HG03378 (cell line): ENCODE data around the gene SPATA32.
"Not testable (repeated sequence)": the region's sequence is repeated elsewhere in the genome, so short reads cannot be mapped to it uniquely, and the experiment has no call there.

Experiments used
- ATAC-seq: cut with Tn5 transposase; IDR thresholded peaks from one replicate; pipeline ENCODE4 v1.9.1; 2021; ENCODE audit warnings: mild to moderate bottlenecking, moderate library complexity; ENCODE audit not compliant: unreplicated experiment

The SPATA32 gene

GRCh38 chr17:45273551-45273957 is 11.7 kb upstream of the SPATA32 start:
- no peak for ATAC-seq

GRCh38 chr17:45271603-45272002 is 9.7 kb upstream of the SPATA32 start:
- ATAC-seq = no peak

DNA sequence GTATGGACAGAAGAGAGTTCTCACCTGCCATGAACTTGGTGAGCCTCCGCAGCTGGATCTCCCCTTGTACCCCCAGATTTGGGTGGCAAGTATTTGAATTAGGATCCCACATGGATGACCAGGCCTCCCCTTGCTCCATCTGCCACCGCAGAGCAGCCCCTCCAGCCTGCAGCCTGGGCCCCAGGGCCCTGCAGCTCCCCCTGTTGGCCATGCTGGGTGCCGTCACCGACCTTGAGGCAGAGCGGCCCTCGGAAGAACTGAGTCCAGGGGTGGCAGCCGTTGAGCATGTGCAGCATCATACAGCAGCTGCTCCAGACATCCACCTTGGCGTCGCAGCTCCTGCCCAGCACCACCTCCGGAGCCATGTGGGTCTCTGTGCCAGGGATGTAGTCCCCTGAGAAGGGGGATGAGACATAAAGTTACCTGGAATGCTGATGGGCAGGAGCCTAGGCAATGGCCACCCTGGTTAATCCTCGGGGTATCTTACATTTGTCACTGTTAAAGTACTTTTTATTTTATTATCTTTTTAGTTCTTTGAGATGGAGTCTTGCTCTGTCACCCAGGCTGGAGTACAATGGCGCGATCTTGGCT is 9.0 kb upstream of the SPATA32 start:
- no peak for ATAC-seq

DNA sequence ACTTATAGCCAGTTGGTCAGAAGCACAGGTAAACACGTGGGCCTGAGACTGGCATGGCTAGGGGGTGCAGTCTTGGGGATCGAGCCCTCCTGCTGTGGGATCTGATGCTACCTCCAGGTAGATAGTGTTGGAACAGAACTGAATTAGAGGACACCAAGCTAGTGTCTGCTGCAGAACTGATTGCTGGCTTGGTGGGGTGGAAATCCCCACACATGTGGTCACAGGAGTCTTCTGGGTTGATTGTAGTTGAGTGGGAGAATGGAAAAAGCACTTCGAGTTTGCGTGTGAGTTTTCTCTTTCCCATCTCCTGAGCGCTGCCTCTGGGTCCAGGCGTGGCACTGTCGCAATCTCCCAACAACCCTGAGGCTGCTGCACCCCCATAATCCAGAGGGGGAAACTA is 8.0 kb upstream of the SPATA32 start:
- ATAC-seq = no peak

DNA sequence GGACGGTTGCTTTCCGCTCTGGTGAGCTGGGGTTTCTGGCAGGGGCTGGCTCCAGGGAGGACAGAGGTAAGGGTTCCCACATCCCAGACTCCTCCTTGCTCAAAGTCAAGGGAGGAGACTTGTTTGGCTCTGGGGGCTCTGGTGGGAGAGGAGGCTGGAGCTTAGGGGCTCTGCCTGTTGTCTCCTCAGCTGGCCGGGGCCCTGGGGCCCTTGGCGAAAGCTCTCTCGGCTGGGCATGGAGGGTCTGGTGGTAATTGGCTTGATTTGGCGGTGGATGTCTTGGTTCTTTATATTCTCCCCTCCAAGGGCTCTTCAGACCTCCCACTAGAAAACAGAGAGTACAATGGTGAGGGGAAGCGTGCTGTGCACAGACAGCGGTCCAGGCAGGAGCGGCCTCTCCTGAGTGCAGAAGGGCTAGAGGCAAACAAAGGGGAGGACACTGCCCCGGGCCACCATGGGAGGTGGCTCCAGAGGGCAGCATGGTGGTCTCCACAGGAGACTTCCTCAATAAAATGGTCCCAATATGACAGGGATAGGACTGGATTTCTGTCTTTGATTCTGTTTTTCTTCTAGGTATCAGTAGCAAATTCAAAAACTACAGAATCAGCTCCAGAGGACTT is 5.7 kb upstream of the SPATA32 start:
- no peak for ATAC-seq

- no peak for ATAC-seq
Observed at GRCh38 chr17:45266372-45266926, 4.6 kb upstream of the SPATA32 start.

- no peak for ATAC-seq
Observed at GRCh38 chr17:45265821-45266220, 3.9 kb upstream of the SPATA32 start.

GRCh38 chr17:45264988-45265387 is 3.1 kb upstream of the SPATA32 start:
- no peak for ATAC-seq

DNA sequence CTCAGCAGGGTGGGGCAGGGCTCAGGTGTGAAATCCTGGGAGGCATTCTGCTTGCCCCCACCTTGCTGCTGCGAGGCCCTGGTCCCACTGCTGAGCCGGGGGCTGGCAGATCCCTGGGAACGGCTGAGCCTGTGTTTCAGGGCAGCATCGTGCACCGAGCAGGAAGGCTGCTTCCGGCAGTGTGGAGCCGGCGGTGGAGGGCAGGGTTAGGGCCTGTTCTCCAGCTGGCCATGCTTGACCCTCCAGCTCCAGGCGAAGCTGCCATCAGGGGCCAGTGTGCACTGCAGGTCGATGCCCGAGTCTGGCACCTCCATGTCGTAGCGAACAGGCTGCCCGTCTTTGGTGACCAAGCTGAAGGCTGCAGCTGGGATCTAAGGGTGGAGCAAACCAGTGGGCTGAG is 2.5 kb upstream of the SPATA32 start:
- no peak for ATAC-seq

- no peak for ATAC-seq
Observed at GRCh38 chr17:45263477-45263860, 1.6 kb upstream of the SPATA32 start.

- ATAC-seq = no peak
Observed at GRCh38 chr17:45262516-45263476, 902 bp upstream of the SPATA32 start.

DNA sequence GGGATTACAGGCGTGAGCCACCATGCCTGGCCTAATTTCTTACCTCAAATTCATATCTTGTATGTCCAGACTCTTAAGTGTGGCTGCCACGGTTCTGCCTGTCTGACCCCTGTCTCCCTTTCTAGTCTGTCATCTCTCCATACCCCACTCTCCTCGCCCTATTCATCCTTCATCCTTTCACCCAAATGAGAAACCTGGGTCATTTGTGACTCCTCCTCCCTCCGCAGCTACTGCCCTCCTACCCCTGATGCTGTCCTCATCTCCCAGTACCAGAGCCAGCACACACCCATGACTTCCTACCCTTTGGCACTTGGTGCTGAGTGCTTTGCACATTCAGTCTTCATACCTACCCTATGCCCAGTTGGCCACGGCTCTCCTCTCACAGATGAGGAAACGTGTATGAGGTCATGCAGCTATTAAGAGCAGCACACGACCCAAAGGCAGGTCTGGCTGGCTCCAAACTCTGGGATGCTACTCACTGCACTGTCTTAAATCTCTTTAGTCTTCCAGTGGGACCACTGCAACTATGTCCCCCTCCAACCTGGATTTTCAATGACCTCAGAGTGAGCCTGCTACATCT is 1.6 kb downstream of the SPATA32 start:
- no peak for ATAC-seq

- ATAC-seq = no peak
Observed at GRCh38 chr17:45258981-45259380, 2.9 kb downstream of the SPATA32 start.

DNA sequence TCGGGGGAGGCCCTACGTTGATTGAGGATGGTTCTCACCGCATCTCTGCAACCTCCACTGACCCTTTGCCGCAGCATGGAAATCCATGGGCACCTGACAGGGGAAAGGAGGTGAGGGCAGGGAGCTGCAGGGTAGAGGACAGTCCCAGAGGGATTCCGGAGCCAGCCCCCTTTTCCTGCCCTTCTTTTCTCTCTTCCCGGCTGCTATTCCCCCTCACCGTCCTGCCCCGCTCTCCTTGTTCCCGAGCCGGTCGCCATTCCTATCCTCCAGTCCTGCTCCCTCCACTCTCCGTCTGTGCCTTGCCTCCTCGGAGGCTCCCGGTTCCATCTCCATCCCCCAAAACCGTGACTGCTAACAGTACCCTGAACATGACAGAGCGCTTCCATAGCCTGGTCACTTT is 4.8 kb downstream of the SPATA32 start:
- no peak for ATAC-seq

DNA sequence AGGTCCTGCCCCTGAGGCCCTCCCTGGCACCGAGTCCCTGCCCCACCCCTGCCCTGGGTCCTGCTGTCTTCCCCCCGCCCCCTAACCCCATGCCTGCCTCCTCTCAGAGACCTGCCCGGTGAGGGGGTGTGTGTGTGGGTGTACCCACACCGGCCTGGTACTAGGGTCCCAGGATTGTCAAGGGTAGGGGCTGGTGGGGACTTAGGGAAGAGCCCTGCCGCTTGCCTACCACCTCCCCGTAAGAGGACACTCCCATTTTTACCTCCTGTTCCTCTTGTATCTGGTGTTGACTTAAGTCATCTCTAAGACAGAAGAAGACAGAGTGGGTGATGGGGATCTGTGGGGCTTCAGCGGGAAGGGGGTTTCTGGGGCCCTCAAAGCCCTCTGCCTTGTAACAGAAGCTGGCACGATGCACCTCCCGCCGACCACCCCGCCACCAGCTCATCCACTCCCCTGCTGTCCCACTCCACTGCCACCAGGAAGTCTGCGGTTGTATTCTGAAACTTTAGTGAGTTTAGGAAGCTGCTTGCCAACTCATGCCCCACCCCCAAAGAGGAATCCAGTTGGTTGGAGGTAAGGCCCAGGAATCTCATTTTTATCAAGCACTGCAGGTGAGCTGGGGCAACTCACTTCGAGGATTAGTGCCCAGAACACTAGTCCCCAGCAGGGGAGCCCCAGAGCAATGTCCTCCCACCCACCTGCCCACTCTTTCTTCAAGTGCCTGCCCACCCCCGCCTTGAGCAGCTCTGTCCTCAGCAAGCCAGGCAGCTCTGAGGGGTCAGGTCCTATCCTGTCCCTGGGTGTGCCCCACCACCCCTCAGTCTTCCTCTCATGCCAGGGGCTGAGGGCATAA is 5.6 kb downstream of the SPATA32 start:
- ATAC-seq = no peak

DNA sequence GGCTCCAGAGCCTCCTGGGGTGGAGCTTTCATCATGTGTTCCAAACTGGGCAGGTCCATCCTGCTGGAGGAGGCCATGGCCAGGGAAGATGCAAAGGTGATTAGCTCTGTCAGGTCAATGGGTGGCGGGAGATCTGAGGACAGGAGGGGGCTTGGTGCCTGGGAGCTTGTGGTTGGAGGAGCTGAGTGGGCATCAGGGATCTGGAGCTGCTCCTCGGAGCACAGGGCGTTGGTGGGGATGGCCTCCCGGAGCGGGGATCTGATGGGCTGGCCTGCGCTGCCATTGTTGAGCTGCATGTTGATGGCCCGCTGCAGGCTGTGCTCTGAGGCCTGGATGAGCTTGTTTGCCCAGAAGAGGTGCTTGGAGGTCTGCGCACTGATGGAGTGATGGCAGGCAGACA is 6.5 kb downstream of the SPATA32 start:
- ATAC-seq = no peak

DNA sequence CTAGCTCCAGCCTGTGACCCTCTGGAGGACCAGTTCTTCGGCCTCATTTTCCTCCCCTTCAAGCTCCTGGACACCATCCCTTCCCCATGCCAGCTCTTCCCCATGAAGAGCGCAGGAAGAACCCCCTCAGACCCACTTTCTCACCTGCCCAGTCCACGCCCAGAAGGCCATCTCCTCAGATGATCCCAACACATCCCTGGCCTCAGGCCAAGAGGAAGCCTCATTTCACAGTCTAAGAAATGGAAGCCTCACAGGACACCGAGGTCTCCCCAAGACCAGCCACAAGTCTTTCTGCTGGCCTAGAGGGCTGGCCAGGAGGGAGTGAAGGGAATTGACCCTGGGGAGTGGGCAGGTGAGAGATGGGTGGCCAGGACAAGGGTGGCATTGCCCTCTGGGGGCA is 8.0 kb downstream of the SPATA32 start:
- ATAC-seq = no peak

GRCh38 chr17:45253237-45253636 is 8.7 kb downstream of the SPATA32 start:
- ATAC-seq = not testable (repeated sequence)

DNA sequence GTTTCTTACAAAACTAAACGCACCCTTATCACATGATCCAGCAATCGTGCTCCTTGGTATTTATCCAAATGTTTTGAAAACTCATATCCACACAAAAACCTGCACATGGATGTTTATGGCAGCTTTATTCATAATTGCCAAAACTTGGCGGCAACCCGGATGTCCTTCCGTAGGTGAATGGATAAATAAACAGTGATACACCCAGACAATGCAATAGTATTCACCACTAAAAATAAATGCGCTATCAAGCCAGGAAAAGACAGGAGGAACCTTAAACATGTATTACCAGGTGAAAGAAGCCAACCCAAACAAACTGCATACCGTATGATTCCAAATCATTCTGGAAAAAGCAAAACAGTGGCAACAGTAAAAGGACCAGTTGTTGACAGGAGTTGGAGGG is 10.0 kb downstream of the SPATA32 start:
- ATAC-seq = no peak
